Measurements from ENCODE around the gene CDC42BPA.

- no peak for TF ChIP-seq CTCF (IDR thresholded peaks at IDR 0.05; ENCODE audit: poor library complexity, severe bottlenecking)
- TF ChIP-seq POLR2AphosphoS5 (IDR thresholded peaks at IDR 0.05) = no peak
- no peak for TF ChIP-seq EP300 (conservative IDR thresholded peaks at IDR 0.05; ENCODE audit: poor library complexity, severe bottlenecking)
- no peak for TF ChIP-seq RAD21 (conservative IDR thresholded peaks at IDR 0.05)
- no peak for TF ChIP-seq REST (IDR thresholded peaks at IDR 0.05; ENCODE audit: borderline replicate concordance)
- no peak for TF ChIP-seq SMC3 (conservative IDR thresholded peaks at IDR 0.05; ENCODE audit: poor library complexity)
Observed at GRCh38 chr1:227311389-227312001, 6.8 kb downstream of the CDC42BPA start.
